ENCODE measurements around the gene FER.
A peak's percentile ranks its signal among the peaks of the same experiment; 100 is the strongest.

FER gene

DNA sequence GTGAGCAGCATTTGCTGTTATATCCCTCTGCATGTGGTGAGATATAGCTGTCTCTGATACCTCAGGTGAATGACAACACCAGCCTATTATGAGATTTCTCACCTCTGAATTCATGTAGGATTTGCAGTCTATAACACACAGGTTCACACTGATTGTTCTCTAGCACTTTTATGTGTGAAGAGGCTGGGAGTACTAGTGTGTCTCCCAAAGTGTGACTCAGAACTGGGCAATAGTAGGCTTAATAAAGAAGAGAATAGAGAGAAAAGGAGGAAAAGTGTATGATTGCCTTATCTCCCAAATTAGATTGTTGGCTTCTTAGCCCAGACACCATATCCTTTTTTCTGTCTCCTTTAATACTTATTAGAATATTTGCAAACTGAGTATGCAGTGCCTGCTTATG, 430.1 kb downstream of the FER start:
- no peak for DNase-seq (ENCODE audit: low read depth)

DNA sequence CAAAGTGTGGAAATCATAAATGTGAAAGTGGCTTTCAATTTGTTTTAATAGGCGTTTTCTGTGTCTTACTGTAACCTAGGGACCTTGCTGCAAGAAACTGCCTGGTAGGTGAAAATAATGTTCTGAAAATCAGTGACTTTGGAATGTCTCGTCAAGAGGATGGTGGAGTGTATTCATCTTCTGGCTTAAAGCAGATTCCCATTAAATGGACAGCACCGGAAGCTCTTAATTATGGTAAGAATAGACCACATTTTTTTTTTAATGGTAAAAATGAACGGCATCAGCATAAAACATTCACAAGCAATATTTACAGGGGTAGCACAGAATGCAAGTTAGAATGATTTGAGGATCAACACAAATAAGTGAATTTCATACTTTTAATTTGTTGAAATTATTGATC, 433.0 kb downstream of the FER start:
- no peak for DNase-seq (ENCODE audit: low read depth)

- DNase-seq (ENCODE audit: low read depth): no peak
Observed at GRCh38 chr5:109186759-109187158, 439.1 kb downstream of the FER start.

DNA sequence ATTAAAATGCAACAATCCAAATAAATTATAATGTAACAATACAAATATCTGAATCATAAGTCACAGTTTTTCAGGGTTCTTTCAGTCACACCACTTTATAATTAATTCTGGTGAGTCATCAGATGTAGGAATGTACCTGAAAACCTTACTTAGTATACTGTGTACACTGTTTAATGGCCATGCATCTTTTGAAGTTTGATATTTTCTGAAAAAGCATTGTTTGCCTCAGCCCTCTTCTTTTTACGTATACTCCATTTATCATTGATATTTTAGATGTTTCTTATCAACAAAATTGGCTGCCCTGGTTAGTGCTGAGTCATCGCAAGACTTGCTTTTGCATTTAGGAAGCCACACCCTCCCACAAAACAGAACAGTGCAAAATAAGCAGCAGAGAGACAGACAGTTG, 443.5 kb downstream of the FER start:
- peak; percentile 24 for DNase-seq (ENCODE audit: low read depth)

- no peak for DNase-seq (ENCODE audit: low read depth)
Observed at GRCh38 chr5:109192027-109192426, 444.3 kb downstream of the FER start.

DNA sequence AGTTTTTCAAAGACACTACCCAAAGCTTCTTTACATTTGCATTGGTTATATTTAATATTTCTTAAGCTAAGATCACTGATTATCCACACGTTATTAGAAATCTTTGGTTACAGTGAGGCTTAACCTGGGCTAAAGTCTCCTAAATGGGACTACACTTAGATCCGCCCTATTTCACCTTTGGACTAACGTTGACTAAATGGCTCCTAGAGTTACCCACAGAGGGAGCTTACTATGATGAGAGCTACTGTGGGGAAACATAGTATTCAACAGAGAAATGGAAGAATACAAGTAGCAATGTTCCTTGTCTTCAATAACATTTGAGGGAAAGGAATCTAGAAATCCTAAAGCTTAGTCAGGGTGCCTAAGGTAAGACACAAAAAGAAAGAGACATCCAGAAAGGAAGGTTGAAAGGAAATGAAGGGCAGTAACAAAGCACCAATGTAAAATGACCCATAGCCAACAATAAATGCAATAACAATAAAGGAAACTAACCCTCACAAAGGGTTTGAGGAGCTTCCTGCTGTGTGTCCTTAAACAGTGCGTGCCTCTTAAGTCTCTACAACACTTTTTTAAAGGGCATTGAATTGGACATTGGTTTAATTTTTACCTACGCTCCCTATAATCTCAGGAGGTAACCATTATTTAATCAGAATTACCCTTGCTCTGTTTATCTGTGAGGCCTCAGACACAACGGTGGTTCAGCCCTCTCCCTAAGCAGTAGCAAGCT, 445.0 kb downstream of the FER start:
- DNase-seq (ENCODE audit: low read depth): no peak

- DNase-seq (ENCODE audit: low read depth): no peak
Observed at GRCh38 chr5:109195667-109196066, 448.0 kb downstream of the FER start.

GRCh38 chr5:109196087-109196822, 448.6 kb downstream of the FER start:
- DNase-seq (ENCODE audit: low read depth): peak; percentile 4

DNA sequence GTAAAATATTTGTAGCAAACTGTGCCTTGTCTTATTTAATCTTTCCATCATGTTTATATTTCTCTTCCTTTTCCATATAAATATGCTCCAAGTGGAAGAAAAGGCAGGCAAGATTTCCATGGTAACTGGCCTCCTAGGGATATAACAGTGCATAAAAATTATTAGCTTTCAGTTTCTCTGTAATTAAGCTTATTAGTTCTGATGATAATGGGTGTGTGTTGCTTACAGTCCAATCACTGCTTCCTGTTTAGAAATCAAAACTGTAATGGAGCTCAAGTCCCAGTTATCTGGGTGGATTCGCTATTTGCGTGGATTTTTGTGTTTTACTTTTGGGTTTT, 449.1 kb downstream of the FER start:
- no peak for DNase-seq (ENCODE audit: low read depth)

- DNase-seq (ENCODE audit: low read depth): no peak
Observed at GRCh38 chr5:109199289-109199688, 451.6 kb downstream of the FER start.

- no peak for DNase-seq (ENCODE audit: low read depth)
Observed at GRCh38 chr5:109199799-109200620, 452.3 kb downstream of the FER start.

- no peak for DNase-seq (ENCODE audit: low read depth)
Observed at GRCh38 chr5:109215040-109215439, 467.3 kb downstream of the FER start.

GRCh38 chr5:109218818-109219217, 471.1 kb downstream of the FER start:
- no peak for DNase-seq (ENCODE audit: low read depth)

DNA sequence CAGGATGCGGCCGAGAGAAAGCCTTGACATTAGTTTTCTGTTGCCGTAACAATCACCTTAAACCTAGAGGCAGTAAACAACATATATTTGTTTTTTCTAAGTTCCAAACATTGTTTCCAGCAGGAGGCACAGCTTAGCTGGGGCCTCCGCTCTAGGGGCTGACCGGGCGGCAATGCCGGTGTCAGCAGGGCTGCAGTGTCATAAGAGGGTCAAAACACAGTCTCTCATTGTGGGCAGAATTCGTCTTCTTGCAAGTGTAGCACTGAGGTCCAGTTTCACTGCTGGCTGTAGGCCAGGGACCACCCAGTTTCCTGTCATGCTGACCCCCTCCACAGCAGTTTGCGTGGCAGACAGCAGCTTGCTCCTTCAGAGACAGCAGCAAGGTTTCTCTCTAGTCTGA, 475.8 kb downstream of the FER start:
- DNase-seq (ENCODE audit: low read depth): no peak

GRCh38 chr5:109224276-109224882, 476.7 kb downstream of the FER start:
- no peak for DNase-seq (ENCODE audit: low read depth)

- no peak for DNase-seq (ENCODE audit: low read depth)
Observed at GRCh38 chr5:109225716-109226625, 478.3 kb downstream of the FER start.

DNA sequence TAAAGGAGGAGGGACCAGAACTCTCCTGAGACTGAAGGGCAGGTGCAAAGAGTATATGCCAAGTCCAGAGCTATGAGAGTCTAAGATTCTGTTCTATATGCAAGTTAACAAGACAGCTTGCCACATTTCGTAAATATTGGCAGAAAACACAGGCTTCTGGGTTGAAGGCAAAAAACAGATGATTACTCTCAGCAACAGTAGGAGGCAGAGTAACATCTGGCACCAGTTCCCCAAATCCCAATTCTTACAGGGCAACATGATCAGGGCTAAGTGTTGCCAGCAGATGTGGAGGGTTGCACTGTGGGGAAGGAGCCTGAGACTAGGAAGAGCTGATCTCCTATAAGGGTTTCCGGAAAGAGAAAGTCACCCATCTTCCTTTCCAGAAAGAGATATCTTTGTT, 482.7 kb downstream of the FER start:
- no peak for DNase-seq (ENCODE audit: low read depth)

GRCh38 chr5:109231331-109231730, 483.6 kb downstream of the FER start:
- DNase-seq (ENCODE audit: low read depth): no peak

DNA sequence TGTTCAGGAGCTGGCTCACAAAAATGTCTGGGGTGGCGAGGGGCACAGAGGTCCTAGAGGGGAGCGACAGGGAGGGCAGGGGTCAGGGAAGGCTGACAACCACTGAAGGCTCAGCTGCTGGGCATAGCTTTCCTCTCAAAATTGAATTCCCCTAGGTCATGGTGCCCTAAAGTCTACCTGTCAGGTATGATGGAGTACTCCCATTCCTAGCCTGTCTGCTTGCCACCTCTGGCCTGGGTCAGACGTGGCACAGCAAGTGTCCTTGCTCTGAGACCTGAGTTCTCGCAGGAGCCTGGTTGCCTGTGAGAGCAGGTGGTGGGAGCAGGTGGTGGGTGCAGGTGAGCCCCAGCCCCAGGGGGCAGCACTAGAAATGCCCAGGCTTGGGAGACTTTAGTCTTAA, 486.7 kb downstream of the FER start:
- no peak for DNase-seq (ENCODE audit: low read depth)

GRCh38 chr5:109239456-109239855, 491.8 kb downstream of the FER start:
- DNase-seq (ENCODE audit: low read depth): no peak

- no peak for DNase-seq (ENCODE audit: low read depth)
Observed at GRCh38 chr5:109242518-109242917, 494.8 kb downstream of the FER start.

DNA sequence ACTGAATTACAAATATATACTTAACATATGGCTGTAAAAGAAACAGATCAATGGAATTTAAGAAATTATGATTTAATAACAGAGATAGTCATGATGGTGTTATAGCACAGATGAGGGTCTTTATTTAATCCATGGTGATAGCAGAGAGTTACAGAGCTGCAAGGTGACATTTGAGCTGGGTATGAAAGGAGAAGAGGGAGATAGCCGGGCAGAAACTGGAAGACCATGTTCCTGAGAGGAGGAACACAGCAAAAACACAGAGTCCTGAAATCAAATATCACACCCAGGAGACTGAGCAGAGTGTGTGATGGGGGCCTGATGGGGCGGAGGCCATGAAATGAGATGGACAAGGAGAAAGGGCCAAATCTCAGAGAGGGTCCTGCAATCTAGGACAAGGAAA, 498.7 kb downstream of the FER start:
- no peak for DNase-seq (ENCODE audit: low read depth)
